Hepatic stellate cell (primary cell): Measurements from ENCODE around the gene EN2.

Source experiments
- DNase-seq: peaks from one replicate; pipeline ENCODE4 v3.0.0; 2011; ENCODE audit warnings: low spot score

Gene EN2

GRCh38 chr7:155450970-155451801 is 6.7 kb upstream of the EN2 start:
- no peak for DNase-seq

GRCh38 chr7:155451840-155452239 is 6.1 kb upstream of the EN2 start:
- no peak for DNase-seq

- DNase-seq: no peak
These were observed 5.2 kb upstream of the EN2 start for GRCh38 chr7:155452505-155453295.

GRCh38 chr7:155453296-155454182 is 4.4 kb upstream of the EN2 start:
- no peak for DNase-seq

DNA sequence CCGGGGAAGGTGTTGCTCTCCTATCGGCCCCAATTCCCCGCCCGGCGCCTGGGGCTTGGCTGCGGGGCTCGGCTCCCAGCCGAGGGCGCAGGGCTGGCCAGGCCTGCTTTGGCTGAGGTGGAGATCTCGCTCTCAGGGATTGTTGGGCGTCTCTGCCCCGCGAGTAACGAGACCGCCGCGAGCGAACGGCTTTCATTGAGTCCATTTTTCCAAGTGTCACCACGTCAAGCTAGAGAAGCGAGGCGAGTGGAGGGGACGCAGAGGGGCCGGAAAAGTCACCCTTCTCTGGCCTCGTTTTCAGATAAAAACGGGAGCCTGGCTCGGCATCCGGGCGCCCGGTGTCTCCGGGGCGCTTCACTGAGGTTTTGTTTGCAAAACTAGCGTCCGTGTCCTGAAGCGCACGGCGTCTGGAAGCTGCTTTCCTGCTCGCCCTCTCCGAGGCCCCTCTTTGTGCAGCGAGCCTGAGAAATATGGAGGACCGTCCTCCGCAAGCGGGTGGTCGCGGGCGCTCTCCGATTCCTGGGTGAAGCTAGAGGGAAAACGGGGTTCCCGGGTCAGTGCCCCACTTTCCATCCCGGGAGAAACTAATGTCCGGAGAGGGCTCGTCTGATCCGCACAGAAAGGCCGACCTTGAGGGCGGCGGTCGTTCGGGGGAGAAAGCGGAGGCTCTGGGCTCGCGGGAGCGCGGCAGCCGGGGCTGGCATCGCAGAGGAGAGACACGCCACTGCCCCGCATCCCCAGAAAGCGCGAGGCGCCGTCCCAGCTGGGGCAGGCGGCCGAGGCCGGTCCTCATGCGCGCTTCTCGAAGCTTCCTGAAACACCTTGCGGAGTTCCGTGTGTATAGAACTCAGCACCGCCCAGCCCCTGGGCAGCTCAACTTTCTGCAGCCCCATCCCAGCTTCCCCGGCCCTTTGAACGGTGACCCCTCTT is 3.5 kb upstream of the EN2 start:
- no peak for DNase-seq

GRCh38 chr7:155455132-155455693 is 2.7 kb upstream of the EN2 start:
- DNase-seq: no peak

DNA sequence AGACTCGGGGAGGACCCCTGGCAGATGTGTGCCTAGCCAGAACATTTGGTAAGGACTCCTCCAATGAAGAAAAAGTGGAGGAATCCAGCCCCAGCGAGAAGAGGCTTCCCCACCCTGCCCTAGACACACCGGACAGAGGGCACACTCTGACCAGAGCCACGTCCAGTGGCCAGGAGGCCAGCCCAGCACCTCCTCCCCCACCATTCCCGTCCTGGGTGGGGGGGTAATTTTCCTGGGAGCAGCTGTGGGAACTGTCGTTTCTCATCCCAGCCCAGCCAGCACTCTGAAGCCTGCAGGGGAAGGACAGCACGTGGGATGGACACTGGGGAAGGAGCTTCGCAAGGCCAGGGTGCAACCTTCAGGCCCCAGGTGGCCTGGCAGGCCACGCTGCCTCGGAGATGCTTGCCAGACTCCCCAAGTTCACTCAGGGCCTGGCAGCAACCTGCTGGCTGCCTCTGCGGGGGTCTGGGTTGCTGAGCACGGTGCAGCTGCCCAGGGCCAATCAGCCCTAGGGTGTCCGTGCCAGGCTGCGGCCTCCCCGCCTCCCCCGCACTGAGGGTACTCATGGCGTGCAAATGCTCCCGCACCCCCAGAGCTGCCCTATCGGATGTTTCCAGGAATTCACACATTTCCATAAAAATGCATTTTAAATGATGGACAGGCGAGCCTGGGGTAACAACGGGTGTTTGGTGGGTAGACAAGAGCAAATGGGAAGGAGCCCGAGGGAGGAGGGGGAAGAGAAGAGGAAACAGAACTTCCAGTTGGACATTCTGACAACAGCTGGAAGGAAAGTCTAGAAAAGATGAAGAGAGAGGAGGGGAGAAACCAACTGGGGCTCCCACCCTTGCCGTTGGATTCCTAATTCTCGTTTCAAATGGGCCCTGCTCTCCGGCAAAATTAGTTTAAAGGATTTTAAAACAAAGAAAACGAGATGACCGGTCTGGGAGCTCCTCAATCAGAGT is 1.9 kb upstream of the EN2 start:
- DNase-seq: no peak

- no peak for DNase-seq
These were observed 988 bp upstream of the EN2 start for GRCh38 chr7:155456738-155457543.

GRCh38 chr7:155457544-155458110 is 302 bp upstream of the EN2 start:
- DNase-seq: no peak

- DNase-seq: no peak
These were observed 1.2 kb downstream of the EN2 start for GRCh38 chr7:155458878-155459699.

GRCh38 chr7:155459700-155460461 is 2.0 kb downstream of the EN2 start:
- DNase-seq: no peak

DNA sequence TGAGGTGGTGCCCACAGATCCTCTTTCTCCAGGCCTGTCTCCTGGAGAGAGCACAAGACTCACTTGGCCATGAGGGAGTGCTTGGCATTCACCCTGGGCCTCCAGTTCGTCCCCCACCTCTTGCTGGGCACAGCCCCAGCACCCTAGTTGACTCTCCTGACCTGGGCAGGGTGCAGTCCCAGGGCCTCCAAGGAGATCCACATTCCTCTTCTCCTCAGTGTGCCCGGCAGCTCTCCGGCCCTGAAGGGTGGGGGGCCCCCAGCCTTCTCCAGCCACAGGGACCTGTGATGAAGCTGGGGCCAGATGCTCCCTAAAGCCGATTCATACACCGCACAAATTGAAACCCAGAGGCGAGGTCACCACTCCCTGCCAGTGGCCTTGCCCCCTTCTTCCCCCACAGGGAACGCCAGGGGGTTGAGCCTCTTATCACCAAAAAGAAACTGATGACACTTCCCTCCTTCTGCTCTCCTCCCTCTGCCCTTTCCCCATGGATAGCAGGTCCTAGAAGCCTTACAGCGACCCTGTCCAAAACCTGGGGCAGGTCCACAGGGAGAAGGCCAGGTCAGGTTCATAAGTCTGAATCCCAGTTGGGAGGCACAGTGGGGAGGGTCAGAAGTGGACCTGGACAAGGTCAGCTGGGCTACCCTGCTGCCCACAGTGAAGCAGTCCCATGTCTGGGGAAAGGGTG is 3.1 kb downstream of the EN2 start:
- DNase-seq: no peak

GRCh38 chr7:155461631-155462030 is 3.7 kb downstream of the EN2 start:
- no peak for DNase-seq

GRCh38 chr7:155462163-155462735 is 4.3 kb downstream of the EN2 start:
- no peak for DNase-seq

- no peak for DNase-seq
These were observed 5.3 kb downstream of the EN2 start for GRCh38 chr7:155463114-155463811.
